Measurements from ENCODE around the gene NELL2.

The NELL2 gene

GRCh38 chr12:44523828-44524227, 352.3 kb downstream of the NELL2 start:
- no peak for DNase-seq

GRCh38 chr12:44521702-44522101, 354.4 kb downstream of the NELL2 start:
- DNase-seq, result no peak

GRCh38 chr12:44519931-44520330, 356.2 kb downstream of the NELL2 start:
- no peak for DNase-seq

GRCh38 chr12:44511289-44511688, 364.8 kb downstream of the NELL2 start:
- no peak for DNase-seq

GRCh38 chr12:44510510-44510909, 365.6 kb downstream of the NELL2 start:
- DNase-seq, result no peak

- no peak for DNase-seq
Observed at GRCh38 chr12:44510076-44510475, 366.0 kb downstream of the NELL2 start.

- DNase-seq, result no peak
Observed at GRCh38 chr12:44509471-44509870, 366.6 kb downstream of the NELL2 start.

GRCh38 chr12:44507461-44507860, 368.7 kb downstream of the NELL2 start:
- no peak for DNase-seq

- no peak for DNase-seq
Observed at GRCh38 chr12:44504799-44505198, 371.3 kb downstream of the NELL2 start.

GRCh38 chr12:44503329-44503728, 372.8 kb downstream of the NELL2 start:
- DNase-seq, result no peak

GRCh38 chr12:44502681-44503080, 373.4 kb downstream of the NELL2 start:
- DNase-seq, result no peak

- DNase-seq, result no peak
Observed at GRCh38 chr12:44500423-44500822, 375.7 kb downstream of the NELL2 start.

GRCh38 chr12:44497044-44497443, 379.1 kb downstream of the NELL2 start:
- DNase-seq, result no peak

- no peak for DNase-seq
Observed at GRCh38 chr12:44490181-44490580, 385.9 kb downstream of the NELL2 start.

GRCh38 chr12:44488180-44488579, 387.9 kb downstream of the NELL2 start:
- no peak for DNase-seq

GRCh38 chr12:44484862-44485261, 391.3 kb downstream of the NELL2 start:
- DNase-seq, result no peak

GRCh38 chr12:44477331-44477980, 398.7 kb downstream of the NELL2 start:
- DNase-seq, result no peak

- no peak for DNase-seq
Observed at GRCh38 chr12:44476683-44477082, 399.4 kb downstream of the NELL2 start.

GRCh38 chr12:44465139-44465538, 411.0 kb downstream of the NELL2 start:
- DNase-seq, result no peak

- no peak for DNase-seq
Observed at GRCh38 chr12:44464180-44464579, 411.9 kb downstream of the NELL2 start.

- no peak for DNase-seq
Observed at GRCh38 chr12:44462729-44463128, 413.4 kb downstream of the NELL2 start.

- DNase-seq, result no peak
Observed at GRCh38 chr12:44460261-44460660, 415.9 kb downstream of the NELL2 start.

GRCh38 chr12:44459569-44459968, 416.5 kb downstream of the NELL2 start:
- DNase-seq, result no peak

Measured in activated CD4-positive, alpha-beta T cell treated with anti-CD3 and anti-CD28 coated beads for 1 hour (primary cell).